Activated T-helper 2 cell treated with anti-CD3 and anti-CD28 coated beads, Interferon-gamma antibody, Interleukin-2, Interleukin-4, amounts not matched to agents 10 μg/mL and 5 μg/mL and 100 μg/mL, durations not matched to agents 14 hours and 24 hours and 36 hours (primary cell): ENCODE data around the gene WRAP73. TPM values are rescaled to one million over a fixed set of nuclear protein-coding genes. Genes with fewer than 3 reads are reported as not detected.
"Not testable (repeated sequence)": the region's sequence is repeated elsewhere in the genome, so short reads cannot be mapped to it uniquely, and the experiment has no call there.

Experiments used
- DNase-seq: peaks from one replicate; pipeline ENCODE4 v3.0.0; 2021; ENCODE audit warnings: low spot score
- H3K27ac Mint-ChIP-seq: one replicate; pipeline ENCODE4 v1.8.0; 2021; ENCODE audit warnings: mixed read lengths
- H3K27me3 Mint-ChIP-seq: one replicate; pipeline ENCODE4 v1.8.0; 2021; ENCODE audit warnings: low read depth, mixed read lengths
- H3K36me3 Mint-ChIP-seq: one replicate; pipeline ENCODE4 v1.8.0; 2021; ENCODE audit warnings: low read depth, mixed read lengths
- H3K4me1 Mint-ChIP-seq: one replicate; pipeline ENCODE4 v1.8.0; 2021; ENCODE audit warnings: low read depth, mixed read lengths
- H3K4me3 Mint-ChIP-seq: one replicate; pipeline ENCODE4 v1.8.0; 2021; ENCODE audit warnings: low read depth, mild to moderate bottlenecking, moderate library complexity, mixed read lengths
- H3K9me3 Mint-ChIP-seq: one replicate; pipeline ENCODE4 v1.8.0; 2021; ENCODE audit warnings: mixed read lengths
- intact Hi-C: fragments of 100-400 bp; cut with micrococcal nuclease; formaldehyde crosslinking; loops from one replicate; pipeline ENCODE4 v1.15.1; 2023
- total RNA-seq: library from RNA; stranded (reverse); gene quantifications from 2 replicates; pipeline ENCODE4 v1.2.3, GENCODE V29; 2022

The WRAP73 gene
- total RNA-seq, 1 donor from 2014 or later = 38.7 TPM

DNA sequence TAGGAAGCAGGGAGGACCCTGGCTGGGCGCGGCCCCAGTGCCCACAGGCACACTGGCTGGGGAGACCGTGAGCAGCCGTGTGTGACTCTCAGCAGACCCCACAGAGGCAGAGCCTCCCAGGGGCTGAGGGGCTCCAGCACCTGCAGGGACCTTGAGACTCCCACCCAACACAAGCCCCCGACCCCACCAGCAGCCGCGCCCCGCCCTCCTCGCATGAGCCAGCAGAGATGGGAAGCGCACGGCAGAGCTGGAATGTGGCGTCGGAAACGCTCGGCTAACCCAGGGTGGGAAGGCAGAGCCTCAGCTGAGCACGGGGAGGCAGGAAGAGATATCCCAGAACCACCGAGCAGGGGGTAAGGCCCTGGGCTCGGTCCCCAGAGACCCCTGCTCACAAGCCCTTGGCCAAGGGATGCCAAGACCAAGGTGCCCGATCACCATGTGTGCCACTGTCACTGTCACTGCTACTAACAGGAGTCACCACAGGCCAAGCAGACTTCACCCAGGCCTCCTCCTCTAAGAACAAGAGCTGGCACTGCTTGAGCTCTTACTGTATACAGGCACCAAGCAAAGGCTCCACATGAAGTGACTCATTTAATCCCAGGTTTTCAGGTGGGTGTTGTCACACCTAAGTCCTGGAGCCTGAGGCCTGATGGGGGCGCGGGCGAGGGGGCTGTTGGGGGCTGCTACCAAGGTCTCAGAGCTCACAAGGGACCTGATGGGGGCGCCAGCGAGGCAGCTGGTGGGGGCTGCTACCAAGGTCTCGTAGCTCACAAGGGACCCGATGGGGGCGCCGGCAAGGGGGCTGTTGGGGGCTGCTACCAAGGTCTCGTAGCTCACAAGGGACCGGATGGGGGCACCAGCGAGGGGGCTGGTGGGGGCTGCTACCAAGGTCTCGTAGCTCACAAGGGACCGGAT is 58.7 kb downstream of the WRAP73 start:
- no peak overlapping the region for H3K4me3 Mint-ChIP-seq
- no peaks in the 10 kb centered on the region for H3K27me3 Mint-ChIP-seq

DNA sequence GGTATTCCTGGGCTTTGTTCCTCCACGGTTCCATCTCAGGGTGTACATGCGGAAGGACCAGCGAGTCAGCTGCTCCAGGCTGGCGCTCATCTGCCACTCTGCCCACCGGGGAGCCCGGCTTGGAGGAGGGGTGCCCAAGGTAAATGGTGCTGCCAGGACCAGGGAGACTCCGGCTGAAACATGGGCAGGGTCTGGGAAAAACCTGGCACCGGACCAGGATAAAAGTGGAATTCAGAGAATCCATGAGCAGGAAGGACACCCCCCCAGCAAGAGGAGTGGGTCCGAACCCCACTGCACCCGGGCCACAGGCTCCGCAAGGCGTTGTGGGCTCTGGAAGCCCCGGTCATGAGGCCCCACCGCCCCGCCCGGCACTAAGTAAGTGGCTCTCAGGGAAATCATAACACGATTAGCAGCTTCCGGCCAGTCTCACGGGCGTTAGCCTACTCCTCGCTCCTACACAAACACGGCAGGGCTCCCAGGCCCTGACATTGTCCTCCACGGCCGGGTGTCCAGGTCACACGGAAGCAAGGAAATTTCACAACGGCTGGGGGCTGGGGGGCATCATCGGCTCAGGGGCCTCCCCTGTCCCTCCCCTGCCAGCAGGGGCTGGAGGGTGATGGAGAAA is 59.7 kb downstream of the WRAP73 start:
- Mint-ChIP-seq H3K4me3 (no peak overlapping the region), H3K27ac (no peak overlapping the region), H3K9me3 (no peaks in the 10 kb centered on the region), H3K27me3 (no peaks in the 10 kb centered on the region), H3K4me1 (no peaks in the 10 kb centered on the region), H3K36me3 (no peaks in the 10 kb centered on the region)
- intact Hi-C loops = no loop called here
- no peak for DNase-seq

More for the DNA sequence above, 58.7 kb downstream of the WRAP73 start:
- intact Hi-C loops = no loop called here
- no peak for DNase-seq
- Mint-ChIP-seq H3K9me3 (no peaks in the 10 kb centered on the region), H3K4me1 (no peaks in the 10 kb centered on the region), H3K36me3 (no peaks in the 10 kb centered on the region), H3K27ac (no peak overlapping the region)

DNA sequence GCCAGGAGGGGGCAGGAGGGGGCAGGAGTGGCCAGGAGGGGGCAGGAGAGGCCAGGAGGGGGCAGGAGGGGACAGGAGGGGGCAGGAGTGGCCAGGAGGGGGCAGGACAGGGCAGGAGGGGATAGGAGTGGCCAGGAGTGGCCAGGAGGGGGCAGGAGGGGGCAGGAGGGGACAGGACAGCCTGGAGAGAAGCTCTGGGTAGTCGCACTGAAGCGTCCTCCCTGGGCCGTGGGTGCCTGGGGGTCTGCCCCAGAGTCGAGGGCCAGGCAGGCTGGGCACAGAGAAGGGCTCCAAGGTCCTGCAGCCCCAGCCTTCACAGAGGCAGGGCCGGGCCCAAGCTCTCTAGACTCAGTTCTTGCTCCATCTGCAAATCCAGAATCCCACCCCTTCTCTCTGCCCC is 61.5 kb downstream of the WRAP73 start:
- no peaks in the 10 kb centered on the region for H3K36me3 Mint-ChIP-seq
- no peaks in the 10 kb centered on the region for H3K4me1 Mint-ChIP-seq
- DNase-seq = no peak
- H3K27me3 Mint-ChIP-seq = no peaks in the 10 kb centered on the region
- no peak overlapping the region for H3K27ac Mint-ChIP-seq
- no peak overlapping the region for H3K4me3 Mint-ChIP-seq
- intact Hi-C loops = no loop called here
- no peaks in the 10 kb centered on the region for H3K9me3 Mint-ChIP-seq

DNA sequence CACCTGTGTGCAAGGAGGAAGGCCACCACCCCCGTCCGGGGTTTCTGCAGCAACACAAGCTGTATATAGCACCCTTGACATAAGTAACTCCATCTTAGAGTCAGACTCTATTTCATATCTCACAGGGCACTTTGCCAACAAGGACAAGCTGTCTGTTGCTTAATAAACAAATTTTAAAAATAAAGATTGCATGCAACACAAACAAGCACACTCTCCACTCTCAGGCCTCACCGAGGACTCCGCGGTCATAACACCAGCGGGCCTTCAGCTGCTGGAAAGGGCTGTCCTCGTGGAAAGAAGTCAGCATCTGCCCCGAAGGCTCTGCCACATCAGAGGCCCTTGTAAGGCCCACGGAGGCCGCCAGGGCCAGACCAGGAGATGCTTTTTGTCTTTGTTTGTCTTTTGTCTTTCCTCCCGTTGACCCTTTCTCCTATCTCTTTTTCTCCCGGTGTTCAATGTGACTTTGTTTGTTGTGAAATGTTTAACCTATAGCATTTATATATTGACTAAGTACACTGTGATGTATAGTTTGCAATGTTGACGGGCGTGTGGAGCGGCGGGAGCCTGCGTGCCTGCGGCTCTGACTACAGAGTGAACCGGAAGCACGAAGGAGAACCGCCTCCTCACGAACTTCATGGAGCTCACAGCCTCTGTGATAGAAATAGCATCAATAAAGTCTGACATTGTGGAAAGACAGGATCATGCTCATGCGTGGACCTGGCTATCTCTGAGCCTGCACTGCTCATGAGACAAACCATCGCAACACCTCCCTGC is 62.7 kb downstream of the WRAP73 start:
- intact Hi-C loops = no loop called here
- DNase-seq = no peak
- peaks cover 4% of the 10 kb centered on the region for H3K9me3 Mint-ChIP-seq
- H3K27me3 Mint-ChIP-seq = no peaks in the 10 kb centered on the region
- no peaks in the 10 kb centered on the region for H3K4me1 Mint-ChIP-seq
- no peaks in the 10 kb centered on the region for H3K36me3 Mint-ChIP-seq
- H3K27ac Mint-ChIP-seq = no peak overlapping the region
- H3K4me3 Mint-ChIP-seq = no peak overlapping the region

DNA sequence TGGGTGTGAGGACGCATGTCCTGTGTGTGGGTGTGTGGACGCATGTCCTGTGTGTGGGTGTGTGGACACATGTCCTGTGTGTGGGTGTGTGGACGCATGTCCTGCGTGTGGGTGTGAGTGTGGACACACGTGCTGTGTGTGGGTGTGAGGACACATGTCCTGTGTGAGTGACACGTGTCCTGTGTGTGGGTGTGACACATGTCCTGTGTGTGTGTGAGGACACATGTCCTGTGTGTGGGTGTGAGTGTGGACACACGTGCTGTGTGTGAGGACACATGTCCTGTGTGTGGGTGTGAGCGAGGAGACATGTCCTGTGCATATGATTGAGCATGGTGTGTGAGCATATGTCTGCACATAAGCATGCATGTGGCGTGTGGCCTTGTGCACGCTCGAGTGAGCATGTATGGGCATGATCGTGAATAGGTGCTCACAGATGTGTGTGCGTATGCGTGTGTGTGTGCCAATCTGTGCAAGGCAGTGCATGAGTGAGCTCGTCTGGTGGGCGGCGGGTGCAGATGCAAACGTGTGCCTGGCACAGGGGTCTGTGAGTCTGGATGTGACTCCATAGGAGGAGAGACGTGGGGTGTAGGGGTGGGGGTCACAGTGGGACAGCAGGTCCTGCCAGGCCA is 63.8 kb downstream of the WRAP73 start:
- no peak overlapping the region for H3K4me3 Mint-ChIP-seq
- no peaks in the 10 kb centered on the region for H3K36me3 Mint-ChIP-seq
- no peak overlapping the region for H3K27ac Mint-ChIP-seq
- H3K27me3 Mint-ChIP-seq = no peaks in the 10 kb centered on the region
- no peak for DNase-seq
- intact Hi-C loops = no loop called here
- H3K9me3 Mint-ChIP-seq = peaks cover 4% of the 10 kb centered on the region
- no peaks in the 10 kb centered on the region for H3K4me1 Mint-ChIP-seq

DNA sequence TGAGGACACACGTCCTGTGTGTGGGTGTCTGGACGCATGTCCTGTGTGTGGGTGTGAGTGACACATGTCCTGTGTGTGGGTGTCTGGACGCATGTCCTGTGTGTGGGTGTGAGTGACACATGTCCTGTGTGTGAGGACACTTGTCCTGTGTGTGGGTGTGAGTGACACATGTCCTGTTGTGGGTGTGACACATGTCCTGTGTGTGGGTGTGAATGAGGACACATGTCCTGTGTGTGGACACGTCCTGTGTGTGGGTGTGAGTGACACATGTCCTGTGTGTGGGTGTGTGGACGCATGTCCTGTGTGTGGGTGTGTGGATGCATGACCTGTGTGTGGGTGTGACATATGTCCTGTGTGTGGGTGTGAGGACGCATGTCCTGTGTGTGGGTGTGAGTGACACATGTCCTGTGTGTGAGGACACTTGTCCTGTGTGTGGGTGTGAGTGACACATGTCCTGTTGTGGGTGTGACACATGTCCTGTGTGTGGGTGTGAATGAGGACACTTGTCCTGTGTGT is 64.5 kb downstream of the WRAP73 start:
- not testable (repeated sequence) for H3K27ac Mint-ChIP-seq, DNase-seq

DNA sequence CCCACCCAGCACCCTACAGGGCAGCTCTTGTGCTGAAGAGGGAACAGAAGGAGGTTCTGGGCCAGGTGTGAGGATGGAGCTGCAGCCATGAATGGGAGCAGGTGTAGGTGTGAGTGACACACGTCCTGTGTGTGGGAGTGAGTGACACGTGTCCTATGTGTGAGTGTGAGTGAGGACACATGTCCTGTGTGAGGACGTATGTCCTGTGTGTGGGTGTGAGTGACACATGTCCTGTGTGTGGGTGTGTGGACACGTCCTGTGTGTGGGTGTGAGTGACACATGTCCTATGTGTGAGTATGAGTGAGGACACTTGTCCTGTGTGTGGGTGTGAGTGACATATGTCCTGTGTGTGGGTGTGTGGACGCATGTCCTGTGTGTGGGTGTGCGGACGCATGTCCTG is 65.0 kb downstream of the WRAP73 start:
- no peak for DNase-seq
- Mint-ChIP-seq H3K27me3 (no peaks in the 10 kb centered on the region), H3K36me3 (no peaks in the 10 kb centered on the region), H3K4me1 (no peaks in the 10 kb centered on the region), H3K27ac (no peak overlapping the region), H3K9me3 (peaks cover 4% of the 10 kb centered on the region), H3K4me3 (no peak overlapping the region)
- intact Hi-C loops = no loop called here

More for the DNA sequence above, 64.5 kb downstream of the WRAP73 start:
- H3K4me3 Mint-ChIP-seq, H3K4me1 Mint-ChIP-seq, H3K9me3 Mint-ChIP-seq, H3K27me3 Mint-ChIP-seq, intact Hi-C loops, H3K36me3 Mint-ChIP-seq: not testable (repeated sequence)

DNA sequence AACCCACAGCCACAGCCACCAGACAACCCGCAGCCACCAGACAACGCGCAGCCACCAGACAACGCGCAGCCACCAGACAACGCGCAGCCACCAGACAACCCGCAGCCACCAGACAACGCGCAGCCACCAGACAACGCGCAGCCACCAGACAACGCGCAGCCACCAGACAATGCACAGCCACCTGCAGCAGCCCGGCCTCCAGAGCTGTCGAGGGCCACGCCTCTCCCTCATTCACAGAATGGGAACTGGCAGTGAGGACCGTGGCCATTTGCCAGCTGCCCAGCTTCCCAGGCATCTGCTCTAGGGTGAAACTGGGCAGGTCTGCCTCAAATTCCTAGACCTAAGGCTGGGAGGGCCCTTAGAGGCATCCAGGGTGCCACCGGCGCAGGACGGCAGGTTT is 66.2 kb downstream of the WRAP73 start:
- H3K9me3 Mint-ChIP-seq, DNase-seq, H3K36me3 Mint-ChIP-seq, H3K4me1 Mint-ChIP-seq, intact Hi-C loops, H3K27me3 Mint-ChIP-seq, H3K27ac Mint-ChIP-seq, H3K4me3 Mint-ChIP-seq: not testable (repeated sequence)

DNA sequence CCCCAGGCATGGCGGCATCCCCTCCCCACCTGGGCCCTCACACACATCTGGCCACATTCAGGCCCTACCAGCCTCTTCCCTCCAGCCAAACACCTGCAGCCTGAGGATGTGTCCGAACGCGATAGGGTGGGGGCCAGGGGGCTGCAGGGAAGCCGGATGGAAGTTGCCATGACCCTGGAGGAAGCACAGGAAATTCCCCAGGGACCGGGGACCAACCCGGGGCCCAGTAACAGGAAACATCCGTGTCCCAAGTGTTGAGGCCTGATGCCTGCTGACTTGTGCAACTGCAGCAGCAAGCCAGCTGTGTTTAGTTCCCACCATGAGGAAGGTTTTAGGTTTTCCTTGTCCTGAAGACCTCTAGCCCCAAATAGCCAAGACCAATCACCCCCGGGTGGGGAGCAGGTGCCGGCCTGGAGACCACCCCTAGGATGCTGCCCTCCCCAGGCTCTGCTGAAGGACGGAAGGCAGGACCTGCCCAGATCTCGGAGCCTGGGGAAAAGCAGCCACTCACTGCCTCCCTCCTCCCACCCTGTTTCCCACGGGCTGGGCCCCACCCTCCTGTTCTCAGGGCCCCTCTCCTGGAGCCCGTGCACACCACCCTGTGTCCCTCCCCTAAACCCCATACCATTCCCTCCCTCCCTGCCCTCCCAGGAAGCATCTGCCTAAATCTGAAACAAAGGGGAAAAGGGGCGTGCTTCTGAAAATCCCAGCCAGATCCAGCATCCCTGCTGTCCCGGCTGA is 68.4 kb downstream of the WRAP73 start:
- Mint-ChIP-seq H3K36me3 (no peaks in the 10 kb centered on the region), H3K4me3 (no peak overlapping the region), H3K9me3 (peaks cover 4% of the 10 kb centered on the region), H3K4me1 (no peaks in the 10 kb centered on the region), H3K27ac (no peak overlapping the region), H3K27me3 (no peaks in the 10 kb centered on the region)
- intact Hi-C loops = no loop called here
- DNase-seq = no peak

Other genes starting within 250 kb of the WRAP73 start
- not detected in 2 replicates for gene ARHGEF16, start 195.4 kb downstream of the WRAP73 start, total RNA-seq
- gene MEGF6, start 38.6 kb downstream of the WRAP73 start, total RNA-seq = 1.7 and 1.9 TPM in 2 replicates
- 7.0 and 7.1 TPM in 2 replicates for gene TPRG1L, start 25.1 kb downstream of the WRAP73 start, total RNA-seq
- gene TP73, start 2.4 kb upstream of the WRAP73 start, total RNA-seq = 2.4 and 2.5 TPM in 2 replicates
- 0.07 TPM in 1 of 2 replicates, not detected in the other for gene CCDC27, start 102.3 kb upstream of the WRAP73 start, total RNA-seq
- 1.4 and 2.3 TPM in 2 replicates for gene SMIM1, start 122.6 kb upstream of the WRAP73 start, total RNA-seq
- gene LRRC47, start 146.4 kb upstream of the WRAP73 start, total RNA-seq = 40.4 and 41.3 TPM in 2 replicates
- 35.4 and 49.9 TPM in 2 replicates for gene CEP104, start 207.1 kb upstream of the WRAP73 start, total RNA-seq
- gene DFFB, start 207.4 kb upstream of the WRAP73 start, total RNA-seq = 15.2 and 17.3 TPM in 2 replicates